HG03108 (cell line): Measurements from ENCODE around the gene ITFG1.
"Not testable (repeated sequence)": the region's sequence is repeated elsewhere in the genome, so short reads cannot be mapped to it uniquely, and the experiment has no call there.

Experiments
- ATAC-seq: cut with Tn5 transposase; IDR thresholded peaks from one replicate; pipeline ENCODE4 v1.9.1; 2021; ENCODE audit warnings: moderate library complexity; ENCODE audit not compliant: unreplicated experiment

The ITFG1 gene

GRCh38 chr16:47347021-47347696 lies 113.7 kb downstream of the ITFG1 start:
- not testable (repeated sequence) for ATAC-seq

DNA sequence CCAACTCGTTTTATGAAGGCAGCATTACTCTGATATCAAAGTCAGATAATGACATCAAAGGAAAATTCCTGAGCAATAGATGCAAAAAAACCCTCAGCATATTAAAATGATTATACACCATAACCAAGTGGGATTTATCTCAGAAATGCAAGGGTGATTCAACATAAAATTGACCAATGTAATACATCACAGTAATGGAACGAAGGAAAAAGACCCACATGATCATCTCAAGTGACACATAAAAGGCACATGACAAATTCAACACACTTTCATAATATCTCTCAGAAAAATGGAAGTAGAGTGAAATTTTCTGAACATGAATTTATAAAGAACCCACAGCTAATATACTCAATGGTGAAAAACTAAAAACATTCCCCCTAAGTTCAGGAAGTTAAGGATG lies 118.8 kb downstream of the ITFG1 start:
- no peak for ATAC-seq

DNA sequence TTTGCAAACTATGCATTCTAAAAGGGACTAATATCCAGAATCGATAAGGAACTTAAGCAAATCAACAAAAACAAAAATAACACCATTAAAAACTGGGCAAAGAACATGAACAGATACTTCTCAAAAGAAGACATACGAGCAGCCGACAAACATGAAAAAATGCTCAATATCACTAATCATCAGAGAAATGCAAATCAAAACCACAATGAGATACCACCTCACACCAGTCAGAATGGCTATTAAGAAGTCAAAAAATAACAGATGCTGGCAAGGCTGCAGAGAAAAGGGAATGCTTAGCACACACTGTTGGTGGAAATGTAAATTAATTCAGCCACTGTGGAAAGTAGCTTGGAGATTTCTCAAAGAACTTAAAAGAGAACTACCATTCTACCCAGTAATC lies 130.3 kb downstream of the ITFG1 start:
- ATAC-seq: not testable (repeated sequence)

DNA sequence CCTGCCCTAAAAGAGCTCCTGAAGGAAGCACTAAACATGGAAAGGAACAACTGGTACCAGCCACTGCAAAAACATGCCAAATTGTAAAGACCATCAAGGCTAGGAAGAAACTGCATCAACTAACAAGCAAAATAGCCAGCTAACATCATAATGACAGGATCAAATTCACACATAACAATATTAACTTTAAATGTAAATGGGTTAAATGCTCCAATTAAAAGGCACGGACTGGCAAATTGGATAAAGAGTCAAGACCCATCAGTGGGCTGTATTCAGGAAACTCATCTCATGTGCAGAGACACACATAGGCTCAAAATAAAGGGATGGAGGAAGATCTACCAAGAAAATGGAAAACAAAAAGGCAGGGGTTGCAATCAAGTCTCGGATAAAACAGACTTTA lies 136.6 kb downstream of the ITFG1 start:
- not testable (repeated sequence) for ATAC-seq

DNA sequence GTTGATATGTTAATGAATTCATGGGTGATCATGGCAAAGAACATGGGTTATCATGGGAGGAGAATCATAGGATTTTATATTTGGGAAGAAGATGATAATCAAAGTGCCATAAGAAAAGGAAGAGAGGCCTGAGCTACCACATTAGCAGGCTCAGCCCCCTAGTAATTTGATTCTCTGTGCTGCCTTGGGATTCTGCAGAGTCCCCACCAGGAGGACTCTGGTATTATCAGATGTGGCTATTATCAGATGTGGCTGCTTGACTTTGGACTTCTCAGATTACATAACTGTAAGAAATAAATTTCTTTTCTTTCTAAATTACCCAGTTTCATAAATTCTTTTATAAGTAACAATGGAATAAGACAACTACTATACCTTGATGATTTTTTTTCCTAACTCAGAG lies 137.6 kb downstream of the ITFG1 start:
- ATAC-seq: no peak

GRCh38 chr16:47320546-47321310 lies 140.1 kb downstream of the ITFG1 start:
- ATAC-seq: no peak

DNA sequence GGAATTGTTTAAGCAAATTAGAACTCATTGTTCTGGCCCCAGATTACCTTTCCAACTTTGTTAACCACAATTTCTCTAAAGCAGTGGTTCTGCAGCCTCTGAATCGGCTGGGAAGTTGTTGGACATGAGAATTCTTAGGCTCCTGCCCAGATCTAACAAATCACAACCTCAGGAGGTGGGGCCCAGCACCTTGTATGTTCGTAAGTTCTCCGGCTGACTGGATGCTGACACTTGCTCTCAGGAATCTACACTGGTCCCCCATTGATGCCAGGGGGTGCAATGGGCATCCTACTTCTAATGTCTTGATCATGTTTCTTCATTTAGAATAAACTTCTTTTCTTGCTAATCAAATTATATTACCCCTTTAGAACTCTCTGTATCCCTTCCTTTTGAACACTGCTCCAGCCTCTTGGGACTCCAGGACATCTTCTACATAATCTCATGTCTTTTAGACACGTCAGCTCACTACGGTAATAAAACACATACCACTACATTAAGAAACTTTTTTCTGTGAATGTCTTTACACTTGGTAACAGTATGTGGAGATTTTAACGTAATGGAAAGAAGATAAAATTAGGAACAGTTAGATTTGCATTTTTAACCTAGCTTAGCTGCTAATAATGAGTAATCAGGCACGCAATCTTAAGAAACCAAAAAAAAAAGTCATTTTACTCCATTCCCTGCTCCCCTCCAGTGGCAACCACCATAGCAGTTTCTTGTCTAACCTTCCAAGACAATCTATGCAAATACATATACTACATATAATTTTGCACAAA lies 143.2 kb downstream of the ITFG1 start:
- no peak for ATAC-seq

- ATAC-seq: no peak
Observed at GRCh38 chr16:47316442-47317015, 144.3 kb downstream of the ITFG1 start.

DNA sequence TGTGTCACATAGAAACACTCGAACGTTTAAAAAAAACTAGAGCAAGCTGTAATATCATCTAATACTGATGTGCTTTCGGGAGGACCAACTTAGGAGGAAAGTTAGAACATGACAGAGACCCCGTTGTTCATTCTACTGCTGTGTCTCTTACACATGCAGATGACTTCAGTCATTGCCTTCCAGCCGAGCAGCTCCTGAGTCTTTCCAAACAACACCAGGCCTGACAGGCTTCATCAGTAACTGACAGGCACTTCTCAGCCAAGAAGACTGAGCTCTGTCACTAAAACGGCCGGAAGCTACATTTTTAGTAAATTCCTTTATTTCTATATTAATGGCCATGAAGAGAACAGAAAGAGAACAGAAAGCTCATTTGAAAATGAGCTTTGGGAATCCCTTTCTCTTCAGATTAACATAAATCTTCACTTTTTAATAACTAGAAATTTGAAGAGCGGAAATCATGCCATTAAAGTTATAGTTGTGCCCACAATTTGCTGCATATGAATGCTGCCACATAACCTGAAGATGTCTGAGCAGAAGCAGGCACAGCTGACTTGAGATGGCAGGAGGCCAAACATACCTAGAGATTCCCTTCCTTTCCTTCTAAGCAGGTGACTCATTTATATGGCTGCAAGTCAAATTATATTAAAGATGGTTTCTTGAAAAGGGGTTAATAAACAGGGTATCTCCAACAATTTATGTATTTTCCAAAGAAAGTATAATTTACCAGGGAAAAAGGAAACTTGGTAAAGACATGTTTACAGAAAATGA lies 148.9 kb downstream of the ITFG1 start:
- no peak for ATAC-seq

GRCh38 chr16:47310792-47311211 lies 150.1 kb downstream of the ITFG1 start:
- ATAC-seq: no peak

- no peak for ATAC-seq
Observed at GRCh38 chr16:47309581-47310312, 151.1 kb downstream of the ITFG1 start.

DNA sequence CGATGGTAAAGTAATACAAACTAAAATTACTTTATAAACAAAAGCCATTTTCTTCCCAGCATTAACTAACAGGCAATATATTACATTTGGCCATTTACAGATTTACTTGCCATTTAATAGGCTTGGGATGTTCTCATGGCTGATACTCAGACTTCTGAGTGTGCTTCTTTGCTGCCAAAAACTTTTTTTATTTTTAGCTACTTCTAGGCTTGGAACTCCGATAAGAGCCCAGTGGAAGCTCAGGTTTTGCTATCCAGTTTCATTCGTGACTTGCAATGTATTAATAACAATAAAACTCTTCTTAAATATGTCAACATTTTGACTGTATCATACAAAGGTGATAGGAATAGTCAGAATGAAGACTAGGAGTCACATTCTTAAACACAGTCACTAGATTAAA lies 152.3 kb downstream of the ITFG1 start:
- ATAC-seq: no peak

DNA sequence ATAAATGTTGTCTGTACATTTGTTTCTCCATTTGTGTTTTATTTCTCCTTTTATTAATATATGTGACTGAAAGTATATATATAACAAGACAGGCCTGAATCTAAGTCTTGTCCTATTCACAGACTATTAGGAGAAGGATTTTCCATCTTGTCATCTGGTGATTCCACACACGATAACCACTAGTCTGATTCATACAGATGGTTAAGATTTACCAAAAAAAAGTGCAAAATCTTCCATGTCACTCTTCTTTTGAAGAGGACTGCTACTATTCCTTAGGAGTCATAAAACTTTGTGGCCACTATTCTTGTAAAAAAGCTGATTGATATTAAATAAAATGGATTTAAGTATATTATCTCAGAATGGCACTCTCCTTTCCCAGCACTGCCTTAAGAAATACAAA lies 156.3 kb downstream of the ITFG1 start:
- ATAC-seq: no peak

DNA sequence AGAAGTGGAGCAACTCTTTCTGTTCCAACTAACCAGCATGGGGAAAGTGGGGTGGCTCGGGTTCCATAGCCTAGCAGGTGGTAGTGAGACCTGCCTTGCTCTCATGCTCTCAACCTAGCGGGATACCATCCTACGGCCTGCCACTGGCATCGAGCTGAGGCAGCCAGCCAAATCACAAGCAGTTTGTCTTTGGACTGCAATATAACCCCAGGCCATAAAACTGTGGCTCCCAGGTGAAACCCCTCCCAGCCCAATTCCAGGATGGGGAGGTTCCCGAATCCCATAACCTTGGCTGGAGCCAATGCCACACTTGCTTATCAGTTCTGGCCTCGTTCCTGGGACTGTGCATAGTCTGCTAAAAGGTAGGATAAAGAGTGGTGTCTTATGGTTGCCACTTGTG lies 161.3 kb downstream of the ITFG1 start:
- no peak for ATAC-seq

DNA sequence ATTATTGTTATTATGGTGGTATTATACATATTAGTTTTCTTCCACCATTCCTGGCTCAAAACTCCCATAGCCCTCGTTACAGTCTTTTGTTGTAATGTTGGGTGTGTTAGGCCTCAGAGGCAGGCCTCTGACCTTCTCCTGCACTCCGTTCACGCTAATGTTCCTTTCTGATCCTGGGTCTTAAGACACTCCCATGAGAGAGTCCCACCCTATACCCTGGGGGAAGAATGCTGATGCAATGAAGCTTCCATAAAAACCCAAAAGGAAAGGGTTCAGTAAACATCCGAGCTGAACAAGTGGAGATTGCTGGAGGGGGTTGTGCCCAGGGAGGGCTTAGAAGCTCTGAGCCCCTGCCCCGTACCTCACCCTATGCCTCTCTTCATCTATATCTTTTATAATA lies 175.9 kb downstream of the ITFG1 start:
- ATAC-seq: no peak

DNA sequence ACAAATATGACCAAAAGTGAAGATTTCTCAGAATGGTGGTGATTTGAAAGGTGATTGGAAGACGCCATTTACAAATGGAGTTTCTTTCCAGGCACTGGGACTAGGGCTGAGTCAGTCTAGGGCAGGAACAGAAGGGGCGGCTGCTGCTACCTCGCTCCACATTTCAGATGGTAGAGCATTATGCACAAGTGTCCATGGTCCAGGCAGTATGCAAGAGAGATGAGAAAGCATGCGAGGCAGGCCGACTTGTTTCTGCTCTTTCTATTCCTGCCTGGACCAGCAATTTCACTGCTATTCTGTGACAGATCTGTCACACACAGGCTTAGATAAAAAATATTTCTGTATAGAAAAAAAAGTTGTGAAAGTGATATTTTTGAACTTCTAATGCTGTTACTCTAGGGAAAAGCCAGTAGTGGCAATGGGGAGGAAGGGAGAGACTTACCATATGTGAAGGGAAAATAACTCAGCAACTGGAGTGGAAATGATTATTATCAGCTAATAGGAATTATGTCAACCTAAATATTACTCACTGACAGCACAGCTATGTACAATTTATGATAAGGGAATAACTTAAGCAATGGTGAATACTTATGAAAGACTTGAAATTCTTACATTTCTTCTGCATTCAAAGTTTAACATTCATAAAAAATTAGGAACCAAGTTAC lies 182.4 kb downstream of the ITFG1 start:
- no peak for ATAC-seq

DNA sequence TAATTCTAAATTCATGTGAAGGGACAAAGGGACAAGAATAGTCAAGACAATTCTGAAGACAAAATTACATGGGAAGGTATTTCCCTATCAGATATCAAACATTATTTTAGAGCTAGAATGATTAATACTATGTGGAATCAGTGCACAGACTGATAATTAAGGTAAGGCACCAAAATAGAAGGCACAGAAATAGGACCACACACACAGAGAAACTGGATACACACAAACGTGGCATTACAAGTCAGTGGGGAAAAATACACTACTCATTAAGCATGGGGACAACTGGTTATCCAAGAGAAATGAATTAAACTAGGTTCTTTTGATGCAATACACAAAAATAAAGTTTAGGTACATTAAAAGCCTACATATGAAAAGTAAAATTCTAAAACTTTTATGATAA lies 184.3 kb downstream of the ITFG1 start:
- ATAC-seq: no peak

DNA sequence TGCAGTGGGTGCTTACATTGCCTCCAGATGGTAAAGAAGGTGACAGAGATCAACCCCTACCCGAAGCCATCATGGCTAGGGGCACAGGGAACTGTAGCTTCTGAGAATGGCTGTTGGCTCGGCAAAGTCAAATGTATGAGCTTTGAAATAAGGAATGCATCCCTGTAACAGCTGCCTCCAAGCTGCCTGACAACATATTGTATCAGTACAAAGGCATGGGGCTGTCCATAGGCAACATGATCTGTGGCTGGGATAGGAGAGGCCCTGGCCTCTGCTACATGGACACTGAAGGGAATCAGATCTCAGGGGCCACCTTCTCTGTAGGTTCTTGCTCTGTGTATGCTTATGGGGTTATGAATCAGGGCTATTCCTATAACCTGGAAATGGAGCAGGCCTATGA lies 197.9 kb downstream of the ITFG1 start:
- no peak for ATAC-seq

DNA sequence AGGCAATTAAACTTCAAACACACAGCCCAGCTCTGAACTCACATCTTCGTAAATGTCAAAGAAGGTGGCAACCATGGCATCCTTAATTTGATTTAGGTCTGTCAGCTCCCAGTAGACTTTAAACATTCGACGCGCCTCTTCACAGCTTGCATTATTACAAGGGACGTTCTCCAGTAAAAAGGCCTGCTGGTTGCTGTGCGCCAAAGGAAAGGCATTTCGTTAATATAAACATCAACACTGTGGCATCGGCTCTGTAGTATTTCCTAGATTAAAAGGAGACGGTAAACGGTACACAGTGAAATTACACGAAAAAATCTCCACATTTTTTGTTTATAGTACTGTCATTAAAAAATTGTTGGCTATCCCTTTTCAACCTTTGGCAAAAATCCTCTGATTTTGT lies 200.4 kb downstream of the ITFG1 start:
- no peak for ATAC-seq
